GM12864 (cell line): ENCODE measurements around the gene RBFOX1.

Experiments
- DNase-seq: peaks from one replicate; pipeline ENCODE4 v3.0.0-alpha.2; 2011; ENCODE audit warnings: low read depth
- H3K4me3 ChIP-seq: 2 replicates; pipeline ENCODE4 v1.5.1; 2011; ENCODE audit warnings: mild to moderate bottlenecking, low read depth, low read length, control low read depth
- TF ChIP-seq, protein P1 (sequence below): IDR thresholded peaks from 2 replicates; pipeline ENCODE4 v1.5.1; 2011; ENCODE audit warnings: low read depth, mild to moderate bottlenecking, moderate library complexity, low read length, control low read depth, inconsistent platforms; ENCODE audit errors: missing control alignments

Gene RBFOX1

DNA sequence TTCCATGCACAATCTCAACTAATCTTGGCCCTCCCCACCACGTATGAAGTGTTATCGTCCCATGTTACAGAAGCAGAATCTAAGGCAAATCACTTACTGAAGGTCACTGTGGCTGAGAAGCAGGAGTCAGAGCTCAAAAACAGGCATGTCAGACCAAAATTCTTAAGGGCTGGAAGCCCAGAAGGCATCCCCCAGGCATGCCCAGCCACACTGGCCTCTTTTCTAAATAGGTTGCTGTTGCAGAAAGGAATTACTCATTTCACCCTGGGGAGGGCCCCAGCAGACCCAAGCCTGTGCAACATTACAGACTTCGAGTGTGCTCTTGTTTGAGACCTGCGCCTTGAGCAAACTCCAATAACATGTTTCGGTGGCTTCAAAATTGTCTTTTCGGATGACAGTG, 194.1 kb downstream of the RBFOX1 start:
- H3K4me3 ChIP-seq: no peak overlapping the region
- DNase-seq: no peak
- TF ChIP-seq, protein P1, sequence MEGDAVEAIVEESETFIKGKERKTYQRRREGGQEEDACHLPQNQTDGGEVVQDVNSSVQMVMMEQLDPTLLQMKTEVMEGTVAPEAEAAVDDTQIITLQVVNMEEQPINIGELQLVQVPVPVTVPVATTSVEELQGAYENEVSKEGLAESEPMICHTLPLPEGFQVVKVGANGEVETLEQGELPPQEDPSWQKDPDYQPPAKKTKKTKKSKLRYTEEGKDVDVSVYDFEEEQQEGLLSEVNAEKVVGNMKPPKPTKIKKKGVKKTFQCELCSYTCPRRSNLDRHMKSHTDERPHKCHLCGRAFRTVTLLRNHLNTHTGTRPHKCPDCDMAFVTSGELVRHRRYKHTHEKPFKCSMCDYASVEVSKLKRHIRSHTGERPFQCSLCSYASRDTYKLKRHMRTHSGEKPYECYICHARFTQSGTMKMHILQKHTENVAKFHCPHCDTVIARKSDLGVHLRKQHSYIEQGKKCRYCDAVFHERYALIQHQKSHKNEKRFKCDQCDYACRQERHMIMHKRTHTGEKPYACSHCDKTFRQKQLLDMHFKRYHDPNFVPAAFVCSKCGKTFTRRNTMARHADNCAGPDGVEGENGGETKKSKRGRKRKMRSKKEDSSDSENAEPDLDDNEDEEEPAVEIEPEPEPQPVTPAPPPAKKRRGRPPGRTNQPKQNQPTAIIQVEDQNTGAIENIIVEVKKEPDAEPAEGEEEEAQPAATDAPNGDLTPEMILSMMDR: no peak

DNA sequence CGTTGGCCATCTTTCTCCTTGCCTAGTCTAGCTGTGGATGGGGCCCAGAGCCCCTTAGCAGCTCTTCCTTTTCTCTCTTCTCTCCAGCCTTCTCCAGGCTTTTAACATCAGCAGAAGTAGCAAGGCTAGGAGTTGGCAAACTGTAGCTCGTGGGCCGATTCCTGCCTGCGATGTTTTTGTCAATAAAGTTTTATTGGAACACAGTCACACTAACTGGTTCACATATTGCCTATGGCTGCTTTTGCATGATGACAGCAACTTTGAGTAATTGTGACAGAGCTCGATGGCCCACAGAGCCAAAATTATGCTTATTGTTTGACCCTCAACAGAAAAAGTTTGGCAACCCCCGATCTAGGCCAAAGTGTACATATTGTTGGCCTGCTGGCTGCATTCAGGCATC, 199.9 kb downstream of the RBFOX1 start:
- DNase-seq: no peak
- TF ChIP-seq, protein P1: no peak
- no peak overlapping the region for H3K4me3 ChIP-seq

GRCh38 chr16:7534749-7535148, 202.1 kb downstream of the RBFOX1 start:
- no peak overlapping the region for H3K4me3 ChIP-seq
- DNase-seq: no peak
- TF ChIP-seq, protein P1: no peak

DNA sequence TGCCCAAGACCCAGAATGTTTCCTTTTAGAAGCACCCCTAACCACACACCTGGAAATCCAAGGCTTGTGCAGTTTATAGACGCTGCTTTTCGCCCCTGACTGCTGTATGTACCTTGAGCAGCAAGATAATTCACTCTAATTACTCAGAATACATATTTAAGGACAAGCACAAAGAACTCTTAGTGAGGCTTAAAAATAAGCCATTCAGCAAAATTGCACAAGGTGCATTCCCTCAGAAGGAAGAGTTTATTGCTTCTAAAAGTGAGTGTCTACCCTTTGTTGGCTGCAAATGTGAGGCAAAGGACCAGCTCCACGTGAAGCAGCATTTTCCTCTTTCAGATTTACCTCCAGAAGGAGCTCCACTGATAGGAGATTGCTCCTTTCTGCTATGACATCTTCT, 208.4 kb downstream of the RBFOX1 start:
- TF ChIP-seq, protein P1: no peak
- DNase-seq: no peak
- H3K4me3 ChIP-seq: no peak overlapping the region

- no peak overlapping the region for H3K4me3 ChIP-seq
- TF ChIP-seq, protein P1: no peak
- DNase-seq: no peak
Measured at GRCh38 chr16:7545251-7545650, 212.6 kb downstream of the RBFOX1 start.

- TF ChIP-seq, protein P1: no peak
- no peak overlapping the region for H3K4me3 ChIP-seq
- DNase-seq: no peak
Measured at GRCh38 chr16:7546948-7547347, 214.3 kb downstream of the RBFOX1 start.

DNA sequence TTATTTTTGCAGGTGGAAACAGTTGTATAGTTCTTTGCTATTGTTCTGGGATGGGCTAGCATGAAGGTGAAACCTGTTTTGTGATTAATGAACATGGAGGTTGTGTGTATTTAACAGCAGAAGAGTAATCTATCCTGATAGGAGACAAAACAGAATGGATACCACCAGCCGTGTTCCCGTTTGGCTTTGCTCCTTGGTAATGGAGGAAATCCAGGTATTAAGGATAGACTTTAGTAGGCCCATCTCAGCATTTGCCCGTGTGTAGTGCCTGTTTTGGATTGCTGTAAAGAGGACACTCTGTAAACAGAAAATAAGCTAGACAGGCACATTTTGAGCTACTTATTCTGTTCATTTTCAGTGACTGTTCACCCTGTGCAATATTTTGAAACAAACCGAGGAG, 215.1 kb downstream of the RBFOX1 start:
- DNase-seq: no peak
- TF ChIP-seq, protein P1: no peak
- H3K4me3 ChIP-seq: no peak overlapping the region
